ENCODE results near the gene KRI1.

- TF ChIP-seq, protein P1, sequence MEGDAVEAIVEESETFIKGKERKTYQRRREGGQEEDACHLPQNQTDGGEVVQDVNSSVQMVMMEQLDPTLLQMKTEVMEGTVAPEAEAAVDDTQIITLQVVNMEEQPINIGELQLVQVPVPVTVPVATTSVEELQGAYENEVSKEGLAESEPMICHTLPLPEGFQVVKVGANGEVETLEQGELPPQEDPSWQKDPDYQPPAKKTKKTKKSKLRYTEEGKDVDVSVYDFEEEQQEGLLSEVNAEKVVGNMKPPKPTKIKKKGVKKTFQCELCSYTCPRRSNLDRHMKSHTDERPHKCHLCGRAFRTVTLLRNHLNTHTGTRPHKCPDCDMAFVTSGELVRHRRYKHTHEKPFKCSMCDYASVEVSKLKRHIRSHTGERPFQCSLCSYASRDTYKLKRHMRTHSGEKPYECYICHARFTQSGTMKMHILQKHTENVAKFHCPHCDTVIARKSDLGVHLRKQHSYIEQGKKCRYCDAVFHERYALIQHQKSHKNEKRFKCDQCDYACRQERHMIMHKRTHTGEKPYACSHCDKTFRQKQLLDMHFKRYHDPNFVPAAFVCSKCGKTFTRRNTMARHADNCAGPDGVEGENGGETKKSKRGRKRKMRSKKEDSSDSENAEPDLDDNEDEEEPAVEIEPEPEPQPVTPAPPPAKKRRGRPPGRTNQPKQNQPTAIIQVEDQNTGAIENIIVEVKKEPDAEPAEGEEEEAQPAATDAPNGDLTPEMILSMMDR (IDR thresholded peaks at IDR 0.05; ENCODE audit: control extremely low read depth in 1 of 3, insufficient read depth in 1 of 3, low read depth in 1 of 3, low read length in 3 of 3): no peak
- no peak for TF ChIP-seq MAFK (IDR thresholded peaks at IDR 0.05; ENCODE audit: low read depth, low read length)
- TF ChIP-seq, protein P2, sequence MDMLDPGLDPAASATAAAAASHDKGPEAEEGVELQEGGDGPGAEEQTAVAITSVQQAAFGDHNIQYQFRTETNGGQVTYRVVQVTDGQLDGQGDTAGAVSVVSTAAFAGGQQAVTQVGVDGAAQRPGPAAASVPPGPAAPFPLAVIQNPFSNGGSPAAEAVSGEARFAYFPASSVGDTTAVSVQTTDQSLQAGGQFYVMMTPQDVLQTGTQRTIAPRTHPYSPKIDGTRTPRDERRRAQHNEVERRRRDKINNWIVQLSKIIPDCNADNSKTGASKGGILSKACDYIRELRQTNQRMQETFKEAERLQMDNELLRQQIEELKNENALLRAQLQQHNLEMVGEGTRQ (IDR thresholded peaks at IDR 0.05; ENCODE audit: low read length): no peak
- TF ChIP-seq YY1 (IDR thresholded peaks at IDR 0.05; ENCODE audit: low read depth, low read length): no peak
- TF ChIP-seq, protein P3, sequence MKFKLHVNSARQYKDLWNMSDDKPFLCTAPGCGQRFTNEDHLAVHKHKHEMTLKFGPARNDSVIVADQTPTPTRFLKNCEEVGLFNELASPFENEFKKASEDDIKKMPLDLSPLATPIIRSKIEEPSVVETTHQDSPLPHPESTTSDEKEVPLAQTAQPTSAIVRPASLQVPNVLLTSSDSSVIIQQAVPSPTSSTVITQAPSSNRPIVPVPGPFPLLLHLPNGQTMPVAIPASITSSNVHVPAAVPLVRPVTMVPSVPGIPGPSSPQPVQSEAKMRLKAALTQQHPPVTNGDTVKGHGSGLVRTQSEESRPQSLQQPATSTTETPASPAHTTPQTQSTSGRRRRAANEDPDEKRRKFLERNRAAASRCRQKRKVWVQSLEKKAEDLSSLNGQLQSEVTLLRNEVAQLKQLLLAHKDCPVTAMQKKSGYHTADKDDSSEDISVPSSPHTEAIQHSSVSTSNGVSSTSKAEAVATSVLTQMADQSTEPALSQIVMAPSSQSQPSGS (IDR thresholded peaks at IDR 0.05; ENCODE audit: low read length): no peak
- TF ChIP-seq CREB1 (IDR thresholded peaks at IDR 0.05): no peak
- no peak for TF ChIP-seq RAD21 (IDR thresholded peaks at IDR 0.05 in 1 of 2, conservative IDR thresholded peaks at IDR 0.05 in 1 of 2; ENCODE audit: low read depth in 2 of 2, low read length in 2 of 2)
- no peak for TF ChIP-seq EP300 (IDR thresholded peaks at IDR 0.05; ENCODE audit: borderline replicate concordance in 1 of 2, low read depth in 2 of 2, low read length in 2 of 2)
- no peak for TF ChIP-seq ATF3 (IDR thresholded peaks at IDR 0.05; ENCODE audit: insufficient read depth, low read depth, low read length)
- TF ChIP-seq TAF1 (IDR thresholded peaks at IDR 0.05; ENCODE audit: low read depth, low read length): no peak
Observed at GRCh38 chr19:10532457-10532856, 33.4 kb downstream of the KRI1 start.
